GM19240 (cell line): ENCODE measurements around the gene IPO11.
"Not testable (repeated sequence)": the region's sequence is repeated elsewhere in the genome, so short reads cannot be mapped to it uniquely, and the experiment has no call there.

Source experiments
- DNase-seq: peaks from one replicate; pipeline ENCODE4 v3.0.0; 2011; ENCODE audit warnings: low spot score; ENCODE audit not compliant: insufficient read length

Gene IPO11

GRCh38 chr5:62596691-62597090 lies 184.1 kb downstream of the IPO11 start:
- no peak for DNase-seq

GRCh38 chr5:62597314-62597713 lies 184.8 kb downstream of the IPO11 start:
- no peak for DNase-seq

GRCh38 chr5:62600560-62601252 lies 188.1 kb downstream of the IPO11 start:
- no peak for DNase-seq

- DNase-seq = no peak
Observed at GRCh38 chr5:62603934-62604333, 191.4 kb downstream of the IPO11 start.

GRCh38 chr5:62605638-62606037 lies 193.1 kb downstream of the IPO11 start:
- no peak for DNase-seq

- no peak for DNase-seq
Observed at GRCh38 chr5:62606878-62607277, 194.3 kb downstream of the IPO11 start.

- DNase-seq = no peak
Observed at GRCh38 chr5:62607615-62608014, 195.1 kb downstream of the IPO11 start.

GRCh38 chr5:62608529-62609511 lies 196.3 kb downstream of the IPO11 start:
- no peak for DNase-seq

- DNase-seq = no peak
Observed at GRCh38 chr5:62614355-62614754, 201.8 kb downstream of the IPO11 start.

GRCh38 chr5:62616615-62617277 lies 204.2 kb downstream of the IPO11 start:
- no peak for DNase-seq

GRCh38 chr5:62617943-62618342 lies 205.4 kb downstream of the IPO11 start:
- DNase-seq = no peak

GRCh38 chr5:62620761-62621160 lies 208.2 kb downstream of the IPO11 start:
- DNase-seq = no peak

GRCh38 chr5:62621280-62621679 lies 208.7 kb downstream of the IPO11 start:
- DNase-seq = no peak

- DNase-seq = no peak
Observed at GRCh38 chr5:62623271-62623670, 210.7 kb downstream of the IPO11 start.

GRCh38 chr5:62624436-62624835 lies 211.9 kb downstream of the IPO11 start:
- not testable (repeated sequence) for DNase-seq

- no peak for DNase-seq
Observed at GRCh38 chr5:62626534-62626933, 214.0 kb downstream of the IPO11 start.

- DNase-seq = no peak
Observed at GRCh38 chr5:62627121-62627520, 214.6 kb downstream of the IPO11 start.

GRCh38 chr5:62627901-62628300 lies 215.3 kb downstream of the IPO11 start:
- DNase-seq = no peak

- DNase-seq = no peak
Observed at GRCh38 chr5:62631909-62632580, 219.5 kb downstream of the IPO11 start.

GRCh38 chr5:62633243-62633642 lies 220.7 kb downstream of the IPO11 start:
- no peak for DNase-seq

GRCh38 chr5:62640446-62640845 lies 227.9 kb downstream of the IPO11 start:
- no peak for DNase-seq
